GM23338 (cell line): ENCODE results near the gene MAMLD1. TPM values are rescaled to one million over a fixed set of nuclear protein-coding genes. Genes with fewer than 3 reads are reported as not detected.

Experiments
- ATAC-seq: fragments of 200-7000 bp; cut with Tn5 transposase; 3 replicates; pipeline ENCODE4 v1.9.1; 2020
- DNase-seq: peaks from one replicate; pipeline ENCODE4 v3.0.0-alpha.2; 2015; ENCODE audit warnings: low spot score
- H2AFZ ChIP-seq: fragments of 200-600 bp; sonication (generic); 2 replicates; pipeline ENCODE4 v1.8.0; 2016; ENCODE audit warnings: antibody characterized with exemption, mild to moderate bottlenecking, moderate library complexity
- H3F3A ChIP-seq: fragments of 200-600 bp; sonication (generic); replicated peaks from 2 replicates; pipeline ENCODE4 v1.8.0; 2017; ENCODE audit warnings: antibody characterized with exemption, mixed run types, low read depth
- H3K27ac ChIP-seq: fragments of 200-600 bp; sonication (generic); 2 replicates; pipeline ENCODE4 v1.6.1; 2016; ENCODE audit warnings: low read depth
- H3K27me3 ChIP-seq: fragments of 200-600 bp; sonication (generic); 2 replicates; pipeline ENCODE4 v1.8.0; 2016; ENCODE audit warnings: mild to moderate bottlenecking, mixed run types, moderate library complexity; ENCODE audit not compliant: insufficient read depth
- H3K36me3 ChIP-seq: fragments of 200-600 bp; sonication (generic); 2 replicates; pipeline ENCODE4 v1.8.0; 2016; ENCODE audit warnings: mild to moderate bottlenecking; ENCODE audit not compliant: insufficient read depth
- H3K4me1 ChIP-seq: fragments of 200-600 bp; sonication (generic); 2 replicates; pipeline ENCODE4 v1.8.0; 2016; ENCODE audit warnings: mild to moderate bottlenecking, moderate library complexity; ENCODE audit not compliant: insufficient read depth
- H3K4me2 ChIP-seq: fragments of 200-600 bp; sonication (generic); 2 replicates; pipeline ENCODE4 v1.7.1; 2017; ENCODE audit warnings: mixed run types
- H3K4me3 ChIP-seq: fragments of 200-600 bp; sonication (generic); 2 replicates; pipeline ENCODE4 v1.6.1; 2016; ENCODE audit warnings: mixed run types
- H3K79me2 ChIP-seq: fragments of 200-600 bp; sonication (generic); replicated peaks from 2 replicates; pipeline ENCODE4 v1.8.0; 2017; ENCODE audit warnings: mild to moderate bottlenecking; ENCODE audit not compliant: insufficient read depth
- H3K9me2 ChIP-seq: fragments of 200-600 bp; sonication (generic); 2 replicates; pipeline ENCODE4 v1.8.0; 2017; ENCODE audit not compliant: insufficient read depth
- H4K20me1 ChIP-seq: fragments of 200-600 bp; sonication (generic); replicated peaks from 2 replicates; pipeline ENCODE4 v1.8.0; 2017; ENCODE audit warnings: mild to moderate bottlenecking; ENCODE audit not compliant: insufficient read depth
- H3K27ac Mint-ChIP-seq: 2 replicates; pipeline ENCODE4 v1.8.0; 2020; ENCODE audit warnings: inconsistent platforms, mild to moderate bottlenecking, moderate library complexity, mixed read lengths
- H3K27me3 Mint-ChIP-seq: 3 replicates; pipeline ENCODE4 v1.8.0; 2022; ENCODE audit warnings: low read depth, mild to moderate bottlenecking, moderate library complexity, mixed read lengths, inconsistent platforms; ENCODE audit not compliant: insufficient read depth, poor library complexity
- H3K36me3 Mint-ChIP-seq: 3 replicates; pipeline ENCODE4 v1.8.0; 2021; ENCODE audit warnings: low read depth, mild to moderate bottlenecking, inconsistent platforms, moderate library complexity, mixed read lengths
- H3K4me1 Mint-ChIP-seq: 3 replicates; pipeline ENCODE4 v1.8.0; 2020; ENCODE audit warnings: mild to moderate bottlenecking, inconsistent platforms, mixed read lengths
- H3K4me3 Mint-ChIP-seq: 3 replicates; pipeline ENCODE4 v1.8.0; 2021; ENCODE audit warnings: moderate library complexity, mild to moderate bottlenecking, inconsistent platforms, mixed read lengths
- H3K9me3 Mint-ChIP-seq: 3 replicates; pipeline ENCODE4 v1.8.0; 2020; ENCODE audit warnings: moderate library complexity, mild to moderate bottlenecking, inconsistent platforms, mixed read lengths
- CREB1 ChIP-seq: fragments of 250-450 bp; sonication (Bioruptor Pico); IDR thresholded peaks from 2 replicates; pipeline ENCODE4 v1.5.0; 2020; ENCODE audit warnings: low read depth, mild to moderate bottlenecking, moderate library complexity
- EZH2 ChIP-seq: fragments of 200-600 bp; sonication (generic); IDR thresholded peaks from one replicate; pipeline ENCODE4 v1.8.0; 2017; ENCODE audit warnings: antibody characterized with exemption, mild to moderate bottlenecking, low read depth; ENCODE audit not compliant: unreplicated experiment
- EZH2phosphoT487 ChIP-seq: fragments of 200-600 bp; sonication (generic); IDR thresholded peaks from one replicate; pipeline ENCODE4 v1.8.1; 2018; ENCODE audit warnings: antibody characterized with exemption; ENCODE audit not compliant: unreplicated experiment
- NANOG ChIP-seq: IDR thresholded peaks from 2 replicates; pipeline ENCODE4 v1.6.1; 2016; ENCODE audit warnings: antibody characterized with exemption, borderline replicate concordance
- POLR2AphosphoS5 ChIP-seq: IDR thresholded peaks from 2 replicates; pipeline ENCODE4 v1.6.1; 2016; ENCODE audit warnings: antibody characterized with exemption, low read depth
- polyA plus RNA-seq: library from polyadenylated mRNA; unstranded; fragments of >200 nt; fragmentation: Nextera tagmentation; extraction: Ambion mirVana; gene quantifications from 2 replicates; pipeline ENCODE4 v1.2.1, GENCODE V29; 2016
- total RNA-seq: library from RNA; depleted of rRNA; stranded (reverse); fragments of >200 nt; shearing (Covaris generic); gene quantifications from 2 replicates; pipeline ENCODE4 v1.2.3, GENCODE V29; 2014
- TF ChIP-seq, protein P1 (sequence below): IDR thresholded peaks from one replicate; pipeline ENCODE4 v1.6.1; 2018; ENCODE audit warnings: antibody characterized with exemption; ENCODE audit not compliant: unreplicated experiment
- TF ChIP-seq, protein P2 (sequence below), 2 experiments: fragments of 200-600 bp in 1 of 2; sonication (generic) in 1 of 2; conservative IDR thresholded peaks; 2 replicates each; pipeline versions ENCODE4 v1.5.1 to v1.6.1; 2016 to 2017; ENCODE audit warnings: antibody characterized with exemption in 2 of 2, low read depth in 2 of 2, mild to moderate bottlenecking in 2 of 2, moderate library complexity in 1 of 2

The MAMLD1 gene
- total and polyA plus RNA-seq, 2 experiments from 2014 or later = 0.13 to 0.21 TPM

DNA sequence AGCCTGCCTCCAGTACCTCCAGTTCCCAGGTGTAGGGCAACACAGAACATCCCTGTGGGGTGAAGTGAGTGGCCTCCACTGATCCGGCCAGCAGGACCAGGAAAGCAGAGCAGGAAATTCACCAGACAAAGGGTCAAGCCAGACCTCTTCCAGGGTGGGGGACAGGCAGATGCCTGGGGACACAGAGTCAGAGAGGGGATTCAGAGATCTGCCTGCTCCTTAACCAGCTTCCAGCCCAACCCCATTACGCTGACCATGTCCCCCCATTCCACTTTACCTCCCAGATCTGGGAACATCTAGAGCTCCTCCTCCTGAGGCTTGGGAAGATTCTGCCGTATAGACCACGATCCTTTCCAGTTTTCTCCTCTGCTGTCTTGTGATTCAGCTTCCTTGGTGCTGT, 132.4 kb downstream of the MAMLD1 start:
- no peaks in the 10 kb centered on the region for H3F3A ChIP-seq
- H3K4me2 ChIP-seq = no peak overlapping the region
- no peaks in the 10 kb centered on the region for H3K79me2 ChIP-seq
- Mint-ChIP-seq H3K4me1 (no peaks in the 10 kb centered on the region), H3K9me3 (no peaks in the 10 kb centered on the region), H3K4me3 (no peak overlapping the region), H3K27me3 (no peaks in the 10 kb centered on the region), H3K36me3 (no peaks in the 10 kb centered on the region), H3K27ac (no peak overlapping the region)
- H3K36me3 ChIP-seq = no peaks in the 10 kb centered on the region
- H4K20me1 ChIP-seq = no peaks in the 10 kb centered on the region
- H3K9me2 ChIP-seq = no peaks in the 10 kb centered on the region
- DNase-seq (no peak), ATAC-seq (no peak)
- no peaks in the 10 kb centered on the region for H3K27me3 ChIP-seq
- H3K4me1 ChIP-seq = no peaks in the 10 kb centered on the region
- H2AFZ ChIP-seq = no peak overlapping the region
- H3K4me3 ChIP-seq = no peak overlapping the region
- H3K27ac ChIP-seq = no peak overlapping the region
- TF ChIP-seq CREB1 (no peak), NANOG (no peak), POLR2AphosphoS5 (no peak), EZH2 (no peak)
- TF ChIP-seq, protein P1, sequence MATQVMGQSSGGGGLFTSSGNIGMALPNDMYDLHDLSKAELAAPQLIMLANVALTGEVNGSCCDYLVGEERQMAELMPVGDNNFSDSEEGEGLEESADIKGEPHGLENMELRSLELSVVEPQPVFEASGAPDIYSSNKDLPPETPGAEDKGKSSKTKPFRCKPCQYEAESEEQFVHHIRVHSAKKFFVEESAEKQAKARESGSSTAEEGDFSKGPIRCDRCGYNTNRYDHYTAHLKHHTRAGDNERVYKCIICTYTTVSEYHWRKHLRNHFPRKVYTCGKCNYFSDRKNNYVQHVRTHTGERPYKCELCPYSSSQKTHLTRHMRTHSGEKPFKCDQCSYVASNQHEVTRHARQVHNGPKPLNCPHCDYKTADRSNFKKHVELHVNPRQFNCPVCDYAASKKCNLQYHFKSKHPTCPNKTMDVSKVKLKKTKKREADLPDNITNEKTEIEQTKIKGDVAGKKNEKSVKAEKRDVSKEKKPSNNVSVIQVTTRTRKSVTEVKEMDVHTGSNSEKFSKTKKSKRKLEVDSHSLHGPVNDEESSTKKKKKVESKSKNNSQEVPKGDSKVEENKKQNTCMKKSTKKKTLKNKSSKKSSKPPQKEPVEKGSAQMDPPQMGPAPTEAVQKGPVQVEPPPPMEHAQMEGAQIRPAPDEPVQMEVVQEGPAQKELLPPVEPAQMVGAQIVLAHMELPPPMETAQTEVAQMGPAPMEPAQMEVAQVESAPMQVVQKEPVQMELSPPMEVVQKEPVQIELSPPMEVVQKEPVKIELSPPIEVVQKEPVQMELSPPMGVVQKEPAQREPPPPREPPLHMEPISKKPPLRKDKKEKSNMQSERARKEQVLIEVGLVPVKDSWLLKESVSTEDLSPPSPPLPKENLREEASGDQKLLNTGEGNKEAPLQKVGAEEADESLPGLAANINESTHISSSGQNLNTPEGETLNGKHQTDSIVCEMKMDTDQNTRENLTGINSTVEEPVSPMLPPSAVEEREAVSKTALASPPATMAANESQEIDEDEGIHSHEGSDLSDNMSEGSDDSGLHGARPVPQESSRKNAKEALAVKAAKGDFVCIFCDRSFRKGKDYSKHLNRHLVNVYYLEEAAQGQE = no peak

DNA sequence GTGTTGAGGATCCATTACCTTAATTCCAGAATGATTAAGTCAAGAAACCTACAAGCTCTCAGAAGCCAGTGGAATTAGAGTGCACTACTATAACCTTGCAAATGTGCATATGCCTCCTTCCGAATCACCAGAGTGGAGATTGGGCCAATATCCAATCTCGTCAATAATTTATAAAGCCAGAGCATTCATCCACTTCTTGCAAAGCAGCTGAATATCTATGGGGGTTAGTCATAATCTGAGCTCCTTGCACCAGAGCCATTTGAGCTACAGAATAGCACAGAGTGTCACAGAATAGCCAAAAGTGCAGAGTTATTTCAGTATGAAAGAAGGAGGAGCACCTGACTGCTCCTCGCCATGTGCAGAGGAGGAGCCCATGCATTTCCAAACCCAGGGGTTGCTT, 136.1 kb downstream of the MAMLD1 start:
- no peak for ATAC-seq

More for the DNA sequence above, 136.1 kb downstream of the MAMLD1 start:
- H3K4me2 ChIP-seq = no peak overlapping the region
- no peaks in the 10 kb centered on the region for H3K9me2 ChIP-seq
- TF ChIP-seq, protein P2, sequence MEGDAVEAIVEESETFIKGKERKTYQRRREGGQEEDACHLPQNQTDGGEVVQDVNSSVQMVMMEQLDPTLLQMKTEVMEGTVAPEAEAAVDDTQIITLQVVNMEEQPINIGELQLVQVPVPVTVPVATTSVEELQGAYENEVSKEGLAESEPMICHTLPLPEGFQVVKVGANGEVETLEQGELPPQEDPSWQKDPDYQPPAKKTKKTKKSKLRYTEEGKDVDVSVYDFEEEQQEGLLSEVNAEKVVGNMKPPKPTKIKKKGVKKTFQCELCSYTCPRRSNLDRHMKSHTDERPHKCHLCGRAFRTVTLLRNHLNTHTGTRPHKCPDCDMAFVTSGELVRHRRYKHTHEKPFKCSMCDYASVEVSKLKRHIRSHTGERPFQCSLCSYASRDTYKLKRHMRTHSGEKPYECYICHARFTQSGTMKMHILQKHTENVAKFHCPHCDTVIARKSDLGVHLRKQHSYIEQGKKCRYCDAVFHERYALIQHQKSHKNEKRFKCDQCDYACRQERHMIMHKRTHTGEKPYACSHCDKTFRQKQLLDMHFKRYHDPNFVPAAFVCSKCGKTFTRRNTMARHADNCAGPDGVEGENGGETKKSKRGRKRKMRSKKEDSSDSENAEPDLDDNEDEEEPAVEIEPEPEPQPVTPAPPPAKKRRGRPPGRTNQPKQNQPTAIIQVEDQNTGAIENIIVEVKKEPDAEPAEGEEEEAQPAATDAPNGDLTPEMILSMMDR (conservative IDR thresholded peaks at IDR 0.05; ENCODE audit: low read depth in 2 of 2) = no peak
- no peak for TF ChIP-seq EZH2phosphoT487
- TF ChIP-seq, protein P1 = no peak
- no peak for TF ChIP-seq CREB1
- TF ChIP-seq NANOG = no peak
- H3K4me1 ChIP-seq = 0 out of 2 replicates have a peak, but pooled peaks cover 2% of the 10 kb centered on the region
- Mint-ChIP-seq H3K4me3 (no peak overlapping the region), H3K27me3 (no peaks in the 10 kb centered on the region), H3K27ac (no peak overlapping the region), H3K9me3 (no peaks in the 10 kb centered on the region), H3K36me3 (no peaks in the 10 kb centered on the region), H3K4me1 (no peaks in the 10 kb centered on the region; the same call in 2 of the 3 replicates)
- no peak for DNase-seq
- no peaks in the 10 kb centered on the region for H4K20me1 ChIP-seq
- no peak overlapping the region for H3K27ac ChIP-seq
- no peaks in the 10 kb centered on the region for H3K27me3 ChIP-seq
- H3K4me3 ChIP-seq = no peak overlapping the region
- H2AFZ ChIP-seq = no peak overlapping the region
- H3K36me3 ChIP-seq = no peaks in the 10 kb centered on the region
- H3K79me2 ChIP-seq = no peaks in the 10 kb centered on the region
- no peaks in the 10 kb centered on the region for H3F3A ChIP-seq
